Left ventricle myocardium inferior (tissue), 1 donor: Measurements from ENCODE around the gene SRRT. TPM values are rescaled to one million over a fixed set of nuclear protein-coding genes. Genes with fewer than 3 reads are reported as not detected.
"Not testable (repeated sequence)": the region's sequence is repeated elsewhere in the genome, so short reads cannot be mapped to it uniquely, and the experiment has no call there.

ENCODE experiments used
- DNase-seq: peaks from one replicate; pipeline ENCODE4 v3.0.0-alpha.2; 2020
- H3K27ac ChIP-seq: fragments of 200-600 bp; replicated peaks from 2 replicates; pipeline ENCODE4 v1.8.0; 2021
- H3K27me3 ChIP-seq: fragments of 200-600 bp; 2 replicates; pipeline ENCODE4 v1.8.0; 2021; ENCODE audit warnings: low read depth
- H3K36me3 ChIP-seq: fragments of 200-600 bp; 2 replicates; pipeline ENCODE4 v1.8.0; 2021
- H3K4me1 ChIP-seq: fragments of 200-600 bp; 2 replicates; pipeline ENCODE4 v1.8.0; 2021
- H3K4me3 ChIP-seq: fragments of 200-600 bp; 2 replicates; pipeline ENCODE4 v1.8.0; 2021; ENCODE audit warnings: mild to moderate bottlenecking, moderate library complexity
- H3K9me3 ChIP-seq: fragments of 200-600 bp; replicated peaks from 2 replicates; pipeline ENCODE4 v1.8.0; 2021
- intact Hi-C: fragments of 100-400 bp; cut with micrococcal nuclease; formaldehyde crosslinking; loops from one replicate; pipeline ENCODE4 v1.11.0; 2022
- total RNA-seq: library from RNA; stranded (reverse); fragmentation: NEBNext Ultra II Directional; extraction: Animal tissue kit (Norgen Biotek cat#: 25700); gene quantifications from one replicate; pipeline ENCODE4 v1.2.1, GENCODE V29; 2021
- TF ChIP-seq, protein P1 (sequence below): fragments of 200-600 bp; IDR thresholded peaks from 2 replicates; pipeline ENCODE4 v1.8.0; 2021; ENCODE audit warnings: antibody characterized with exemption, mild to moderate bottlenecking, borderline replicate concordance
- donor health status: DM: no; HTN: yes; CAD: no; lungs with severe emphysema.

Gene SRRT
- total RNA-seq, 1 donor from 2014 or later, result 51.3 TPM

- no peak for DNase-seq
- TF ChIP-seq, protein P1, sequence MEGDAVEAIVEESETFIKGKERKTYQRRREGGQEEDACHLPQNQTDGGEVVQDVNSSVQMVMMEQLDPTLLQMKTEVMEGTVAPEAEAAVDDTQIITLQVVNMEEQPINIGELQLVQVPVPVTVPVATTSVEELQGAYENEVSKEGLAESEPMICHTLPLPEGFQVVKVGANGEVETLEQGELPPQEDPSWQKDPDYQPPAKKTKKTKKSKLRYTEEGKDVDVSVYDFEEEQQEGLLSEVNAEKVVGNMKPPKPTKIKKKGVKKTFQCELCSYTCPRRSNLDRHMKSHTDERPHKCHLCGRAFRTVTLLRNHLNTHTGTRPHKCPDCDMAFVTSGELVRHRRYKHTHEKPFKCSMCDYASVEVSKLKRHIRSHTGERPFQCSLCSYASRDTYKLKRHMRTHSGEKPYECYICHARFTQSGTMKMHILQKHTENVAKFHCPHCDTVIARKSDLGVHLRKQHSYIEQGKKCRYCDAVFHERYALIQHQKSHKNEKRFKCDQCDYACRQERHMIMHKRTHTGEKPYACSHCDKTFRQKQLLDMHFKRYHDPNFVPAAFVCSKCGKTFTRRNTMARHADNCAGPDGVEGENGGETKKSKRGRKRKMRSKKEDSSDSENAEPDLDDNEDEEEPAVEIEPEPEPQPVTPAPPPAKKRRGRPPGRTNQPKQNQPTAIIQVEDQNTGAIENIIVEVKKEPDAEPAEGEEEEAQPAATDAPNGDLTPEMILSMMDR, result no peak
- Histone ChIP-seq H3K4me1 (peaks cover 12% of the 10 kb centered on the region), H3K4me3 (no peak overlapping the region), H3K27ac (no peak overlapping the region), H3K9me3 (no peaks in the 10 kb centered on the region), H3K27me3 (peaks cover 93% of the 10 kb centered on the region), H3K36me3 (no peaks in the 10 kb centered on the region)
- intact Hi-C loops, result no loop called here
Measured at GRCh38 chr7:100900978-100901377, 26.1 kb downstream of the SRRT start.

DNA sequence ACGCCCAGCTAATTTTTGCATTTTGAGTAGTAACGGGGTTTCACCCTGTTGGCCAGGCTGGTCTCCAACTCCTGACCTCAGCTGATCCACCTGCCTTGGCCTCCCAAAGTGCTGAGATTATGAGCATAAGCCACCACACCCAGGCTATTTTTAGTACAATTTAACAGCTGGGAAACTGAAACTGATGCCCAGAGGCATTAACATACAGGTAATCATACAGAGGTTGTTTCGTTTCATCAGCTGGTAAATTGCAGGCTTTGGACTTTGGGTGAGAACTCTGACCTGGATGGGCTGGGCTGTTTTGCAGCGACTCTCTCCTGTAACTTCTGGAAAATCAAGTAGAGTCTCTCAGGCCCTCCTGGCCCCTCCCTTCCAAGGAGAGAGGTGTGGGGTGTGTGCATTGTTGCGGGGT is 27.0 kb downstream of the SRRT start:
- intact Hi-C loops, result no loop called here
- no peak for DNase-seq
- H3K36me3 ChIP-seq, result no peaks in the 10 kb centered on the region
- peaks cover 5% of the 10 kb centered on the region for H3K4me1 ChIP-seq
- H3K27ac ChIP-seq, result no peak overlapping the region
- peaks cover 92% of the 10 kb centered on the region for H3K27me3 ChIP-seq
- H3K4me3 ChIP-seq, result no peak overlapping the region
- TF ChIP-seq, protein P1, result no peak
- peaks cover 8% of the 10 kb centered on the region for H3K9me3 ChIP-seq

- TF ChIP-seq, protein P1, result no peak
- intact Hi-C loops, result no loop called here
Measured at GRCh38 chr7:100902638-100903037, 27.7 kb downstream of the SRRT start.

DNA sequence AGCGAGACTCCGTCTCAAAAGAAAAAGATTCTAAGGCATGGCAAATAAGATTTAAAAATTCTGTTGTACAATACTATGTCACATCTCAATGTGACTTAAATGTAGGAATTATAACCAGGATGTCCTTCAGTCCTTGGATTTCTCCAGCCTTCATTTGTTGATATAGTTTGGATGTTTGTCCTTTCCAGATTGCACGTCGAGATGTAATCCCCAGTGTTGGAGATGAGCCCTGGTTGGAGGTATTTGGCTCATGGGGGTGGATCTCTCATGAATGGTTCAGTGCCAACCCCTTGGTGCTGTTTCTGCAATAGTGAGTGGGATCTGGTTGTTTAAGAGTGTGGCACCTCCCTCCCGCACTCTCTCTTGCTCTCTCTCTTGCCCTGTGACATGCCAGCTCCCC is 33.6 kb downstream of the SRRT start:
- H3K36me3 ChIP-seq, result no peaks in the 10 kb centered on the region
- H3K27me3 ChIP-seq, result peaks cover 61% of the 10 kb centered on the region
- peaks cover 15% of the 10 kb centered on the region for H3K9me3 ChIP-seq
- intact Hi-C loops, result no loop called here
- no peak overlapping the region for H3K4me3 ChIP-seq
- DNase-seq, result no peak
- TF ChIP-seq, protein P1, result no peak
- H3K27ac ChIP-seq, result no peak overlapping the region
- H3K4me1 ChIP-seq, result no peaks in the 10 kb centered on the region

More at GRCh38 chr7:100902638-100903037, 27.7 kb downstream of the SRRT start:
- no peak for DNase-seq
- Histone ChIP-seq H3K4me3 (no peak overlapping the region), H3K27me3 (peaks cover 92% of the 10 kb centered on the region), H3K9me3 (peaks cover 8% of the 10 kb centered on the region), H3K4me1 (no peaks in the 10 kb centered on the region), H3K27ac (no peak overlapping the region), H3K36me3 (no peaks in the 10 kb centered on the region)

DNA sequence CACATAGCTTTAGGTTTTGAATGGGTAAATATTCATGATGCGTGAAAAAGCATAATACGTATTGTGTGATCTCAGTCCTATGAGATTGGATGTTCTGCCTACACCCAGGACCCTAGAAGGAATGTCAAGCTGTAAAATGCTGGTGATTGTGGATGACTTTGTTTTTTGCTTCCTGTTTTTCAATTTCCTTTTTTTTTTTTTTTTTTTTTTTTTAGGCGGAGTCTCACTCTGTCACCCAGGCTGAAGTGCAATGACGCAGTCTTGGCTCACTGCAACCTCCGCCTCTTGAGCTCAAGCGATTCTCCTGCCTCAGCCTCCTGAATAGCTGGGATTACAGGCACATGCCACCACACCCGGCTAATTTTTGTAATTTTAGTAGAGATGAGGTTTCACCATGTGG is 35.5 kb downstream of the SRRT start:
- H3K27ac ChIP-seq, H3K4me3 ChIP-seq, intact Hi-C loops, H3K4me1 ChIP-seq, DNase-seq, H3K36me3 ChIP-seq: not testable (repeated sequence)
- Histone ChIP-seq H3K9me3 (peaks cover 15% of the 10 kb centered on the region), H3K27me3 (peaks cover 49% of the 10 kb centered on the region)

DNA sequence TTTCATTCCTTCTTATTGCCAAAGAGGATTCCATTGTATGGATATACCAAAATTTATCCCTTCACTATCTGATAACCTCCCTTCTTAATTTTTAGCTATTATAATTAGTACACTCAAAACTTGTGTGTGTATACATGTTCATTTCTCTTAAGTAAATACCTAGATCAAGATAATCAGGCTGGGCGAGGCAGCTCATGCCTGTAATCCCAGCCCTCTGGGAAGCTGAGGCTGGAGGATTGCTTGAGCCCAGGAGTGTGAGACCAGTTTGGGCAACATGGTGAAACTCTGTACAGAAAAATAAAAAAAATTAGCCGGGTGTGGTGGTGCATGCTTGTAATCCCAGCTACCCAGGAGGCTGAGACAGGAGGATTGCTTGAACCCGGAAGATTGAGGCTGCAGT is 36.6 kb downstream of the SRRT start:
- no peaks in the 10 kb centered on the region for H3K36me3 ChIP-seq
- TF ChIP-seq, protein P1, result no peak
- H3K4me3 ChIP-seq, result no peak overlapping the region
- DNase-seq, result no peak
- H3K27ac ChIP-seq, result no peak overlapping the region
- intact Hi-C loops, result no loop called here
- peaks cover 11% of the 10 kb centered on the region for H3K9me3 ChIP-seq
- peaks cover 47% of the 10 kb centered on the region for H3K27me3 ChIP-seq
- H3K4me1 ChIP-seq, result no peaks in the 10 kb centered on the region
